Mesenchymal stem cell (in vitro differentiated cells and primary cell): Measurements from ENCODE around the gene RHEX.

Experiments used
- DNase-seq: peaks from one replicate; pipeline ENCODE4 v3.0.0-alpha.2; 2013
- H2AFZ ChIP-seq: one replicate; pipeline ENCODE4 v1.6.1; 2013; ENCODE audit warnings: low read depth, mild to moderate bottlenecking, control low read depth, inconsistent platforms, low read length, moderate library complexity
- H2AK5ac ChIP-seq: 2 replicates; pipeline ENCODE4 v1.6.1; 2013; ENCODE audit warnings: low read length, moderate library complexity, mild to moderate bottlenecking, inconsistent platforms; ENCODE audit not compliant: severe bottlenecking
- H2BK120ac ChIP-seq: one replicate; pipeline ENCODE4 v1.6.1; 2013; ENCODE audit warnings: low read depth, mild to moderate bottlenecking, inconsistent platforms, low read length, moderate library complexity
- H2BK12ac ChIP-seq, 2 experiments: one replicate each; pipeline ENCODE4 v1.6.1; 2013; ENCODE audit warnings: inconsistent platforms in 2 of 2, low read length in 2 of 2, mild to moderate bottlenecking in 2 of 2, moderate library complexity in 2 of 2, control low read depth in 1 of 2
- H2BK15ac ChIP-seq: one replicate; pipeline ENCODE4 v1.6.1; 2013; ENCODE audit warnings: mild to moderate bottlenecking, low read depth, inconsistent platforms; ENCODE audit not compliant: poor library complexity, severe bottlenecking
- H2BK5ac ChIP-seq: 2 replicates; pipeline ENCODE4 v1.6.1; 2013; ENCODE audit warnings: low read depth, mild to moderate bottlenecking, low read length, control low read depth, inconsistent platforms; ENCODE audit not compliant: poor library complexity, severe bottlenecking
- H3K14ac ChIP-seq, 2 experiments: one replicate each; pipeline ENCODE4 v1.6.1; 2013; ENCODE audit warnings: inconsistent platforms in 2 of 2, low read length in 2 of 2, control low read depth in 1 of 2, mild to moderate bottlenecking in 1 of 2, moderate library complexity in 1 of 2
- H3K18ac ChIP-seq, 2 experiments: one replicate each; pipeline ENCODE4 v1.6.1; 2013; ENCODE audit warnings: inconsistent platforms in 2 of 2, low read length in 2 of 2, control low read depth in 1 of 2, low read depth in 1 of 2, mild to moderate bottlenecking in 1 of 2
- H3K23ac ChIP-seq, 2 experiments: one replicate each; pipeline ENCODE4 v1.6.1; 2013; ENCODE audit warnings: inconsistent platforms in 2 of 2, low read length in 2 of 2, mild to moderate bottlenecking in 2 of 2, moderate library complexity in 2 of 2, control low read depth in 1 of 2
- H3K27ac ChIP-seq: 2 replicates; pipeline ENCODE4 v1.5.1; 2013; ENCODE audit warnings: mild to moderate bottlenecking, moderate library complexity, low read length, control low read depth, inconsistent platforms; ENCODE audit not compliant: poor library complexity, severe bottlenecking
- H3K27me3 ChIP-seq, 2 experiments: 2 replicates each; pipeline versions ENCODE4 v1.6.1 to v1.7.0; 2013; ENCODE audit warnings: low read length in 2 of 2, mild to moderate bottlenecking in 2 of 2, moderate library complexity in 2 of 2, control low read depth in 1 of 2, inconsistent platforms in 1 of 2; ENCODE audit not compliant: control insufficient read depth in 1 of 2, insufficient read depth in 1 of 2
- H3K36me3 ChIP-seq, 2 experiments: 2 replicates each; pipeline versions ENCODE4 v1.6.1 to v1.7.0; 2013; ENCODE audit warnings: low read length in 2 of 2, control low read depth in 1 of 2, inconsistent platforms in 1 of 2, low read depth in 1 of 2, mild to moderate bottlenecking in 1 of 2; ENCODE audit not compliant: insufficient read depth in 2 of 2, control insufficient read depth in 1 of 2
- H3K4ac ChIP-seq, 2 experiments: one replicate each; pipeline ENCODE4 v1.6.1; 2013; ENCODE audit warnings: inconsistent platforms in 2 of 2, low read length in 2 of 2, mild to moderate bottlenecking in 2 of 2, moderate library complexity in 2 of 2, control low read depth in 1 of 2, low read depth in 1 of 2
- H3K4me1 ChIP-seq: 2 replicates; pipeline ENCODE4 v1.6.1; 2013; ENCODE audit warnings: low read depth, low read length, control low read depth; ENCODE audit not compliant: control insufficient read depth, insufficient read depth
- H3K4me2 ChIP-seq: 2 replicates; pipeline ENCODE4 v1.6.1; 2013; ENCODE audit warnings: low read length, mild to moderate bottlenecking, inconsistent platforms; ENCODE audit not compliant: poor library complexity, severe bottlenecking
- H3K4me3 ChIP-seq, 2 experiments: 2 replicates each; pipeline versions ENCODE4 v1.5.1 to v1.7.0; 2013; ENCODE audit warnings: low read length in 2 of 2, mild to moderate bottlenecking in 2 of 2, control low read depth in 1 of 2, low read depth in 1 of 2; ENCODE audit not compliant: insufficient read depth in 1 of 2
- H3K79me1 ChIP-seq: replicated peaks from 2 replicates; pipeline ENCODE4 v1.6.1; 2013; ENCODE audit warnings: mild to moderate bottlenecking, control low read depth, low read length, inconsistent platforms; ENCODE audit not compliant: poor library complexity, severe bottlenecking
- H3K9ac ChIP-seq: 2 replicates; pipeline ENCODE4 v1.7.0; 2013; ENCODE audit warnings: mild to moderate bottlenecking, low read length, moderate library complexity
- H3K9me3 ChIP-seq: 2 replicates; pipeline ENCODE4 v1.7.0; 2013; ENCODE audit warnings: mild to moderate bottlenecking, low read length; ENCODE audit not compliant: control insufficient read depth
- H4K8ac ChIP-seq: one replicate; pipeline ENCODE4 v1.6.1; 2013; ENCODE audit warnings: inconsistent platforms, mild to moderate bottlenecking, low read length, moderate library complexity
- H4K91ac ChIP-seq: one replicate; pipeline ENCODE4 v1.6.1; 2013; ENCODE audit warnings: mild to moderate bottlenecking, low read length, inconsistent platforms
- WGBS: methylation state at CpG from one replicate; pipeline ENCODE4 v1.1.7; 2013; ENCODE audit warnings: mixed read lengths; 5-methylcytosine and 5-hydroxymethylcytosine counted together

Gene RHEX

GRCh38 chr1:206097381-206097780, 44.4 kb downstream of the RHEX start:
- H4K8ac ChIP-seq: no peak overlapping the region
- no peak overlapping the region for H3K4me2 ChIP-seq
- WGBS: 92% methylated on average over 3 of the region's 3 CpGs
- H3K14ac ChIP-seq: no peak overlapping the region
- H3K79me1 ChIP-seq: peaks cover 15% of the 10 kb centered on the region
- no peak overlapping the region for H3K27ac ChIP-seq
- no peak for DNase-seq
- H3K36me3 ChIP-seq: peaks cover 0 to 44% of the 10 kb centered on the region in 2 experiments
- no peak overlapping the region for H2BK15ac ChIP-seq
- H4K91ac ChIP-seq: no peak overlapping the region
- no peak overlapping the region for H2AFZ ChIP-seq
- H2BK120ac ChIP-seq: no peak overlapping the region
- no peak overlapping the region for H2BK5ac ChIP-seq
- H3K18ac ChIP-seq: no peak overlapping the region
- no peak overlapping the region for H2BK12ac ChIP-seq
- H3K9me3 ChIP-seq: no peaks in the 10 kb centered on the region
- no peak overlapping the region for H3K4me3 ChIP-seq
- no peaks in the 10 kb centered on the region for H3K4me1 ChIP-seq
- no peak overlapping the region for H3K23ac ChIP-seq
- no peak overlapping the region for H3K4ac ChIP-seq
- H3K27me3 ChIP-seq: peaks cover 0 to 20% of the 10 kb centered on the region in 2 experiments
- H2AK5ac ChIP-seq: no peak overlapping the region
- H3K9ac ChIP-seq: no peak overlapping the region

GRCh38 chr1:206098242-206098919, 45.4 kb downstream of the RHEX start:
- Histone ChIP-seq H3K27ac (no peak overlapping the region), H4K91ac (no peak overlapping the region), H2AFZ (no peak overlapping the region), H2BK120ac (no peak overlapping the region), H3K18ac (no peak overlapping the region), H3K4me3 (no peak overlapping the region), H3K79me1 (peaks cover 15% of the 10 kb centered on the region), H2BK12ac (no peak overlapping the region), H3K4me2 (no peak overlapping the region), H4K8ac (no peak overlapping the region), H2BK15ac (no peak overlapping the region), H2AK5ac (no peak overlapping the region), H3K36me3 (peaks cover 0 to 48% of the 10 kb centered on the region in 2 experiments), H3K4me1 (no peaks in the 10 kb centered on the region), H3K27me3 (peaks cover 0 to 20% of the 10 kb centered on the region in 2 experiments), H3K23ac (no peak overlapping the region), H3K9ac (no peak overlapping the region), H3K9me3 (no peaks in the 10 kb centered on the region), H3K4ac (no peak overlapping the region), H2BK5ac (no peak overlapping the region), H3K14ac (no peak overlapping the region)
- DNase-seq: no peak
- 92% methylated on average over 8 of the region's 9 CpGs for WGBS

GRCh38 chr1:206100226-206100815, 47.3 kb downstream of the RHEX start:
- Histone ChIP-seq H3K9me3 (no peaks in the 10 kb centered on the region), H3K4ac (no peak overlapping the region), H3K27ac (no peak overlapping the region), H3K18ac (no peak overlapping the region), H3K79me1 (peaks cover 9% of the 10 kb centered on the region), H2BK120ac (no peak overlapping the region), H3K14ac (no peak overlapping the region), H2BK15ac (no peak overlapping the region), H3K9ac (no peak overlapping the region), H3K23ac (no peak overlapping the region), H2AFZ (no peak overlapping the region), H2BK12ac (no peak overlapping the region), H4K91ac (no peak overlapping the region), H3K4me3 (no peak overlapping the region), H2AK5ac (no peak overlapping the region), H3K27me3 (peaks cover 0 to 20% of the 10 kb centered on the region in 2 experiments), H3K4me1 (no peaks in the 10 kb centered on the region), H3K4me2 (no peak overlapping the region), H2BK5ac (no peak overlapping the region), H4K8ac (no peak overlapping the region), H3K36me3 (peaks cover 0 to 52% of the 10 kb centered on the region in 2 experiments)
- no peak for DNase-seq
- WGBS: 35% methylated on average over 1 of the region's 1 CpG

DNA sequence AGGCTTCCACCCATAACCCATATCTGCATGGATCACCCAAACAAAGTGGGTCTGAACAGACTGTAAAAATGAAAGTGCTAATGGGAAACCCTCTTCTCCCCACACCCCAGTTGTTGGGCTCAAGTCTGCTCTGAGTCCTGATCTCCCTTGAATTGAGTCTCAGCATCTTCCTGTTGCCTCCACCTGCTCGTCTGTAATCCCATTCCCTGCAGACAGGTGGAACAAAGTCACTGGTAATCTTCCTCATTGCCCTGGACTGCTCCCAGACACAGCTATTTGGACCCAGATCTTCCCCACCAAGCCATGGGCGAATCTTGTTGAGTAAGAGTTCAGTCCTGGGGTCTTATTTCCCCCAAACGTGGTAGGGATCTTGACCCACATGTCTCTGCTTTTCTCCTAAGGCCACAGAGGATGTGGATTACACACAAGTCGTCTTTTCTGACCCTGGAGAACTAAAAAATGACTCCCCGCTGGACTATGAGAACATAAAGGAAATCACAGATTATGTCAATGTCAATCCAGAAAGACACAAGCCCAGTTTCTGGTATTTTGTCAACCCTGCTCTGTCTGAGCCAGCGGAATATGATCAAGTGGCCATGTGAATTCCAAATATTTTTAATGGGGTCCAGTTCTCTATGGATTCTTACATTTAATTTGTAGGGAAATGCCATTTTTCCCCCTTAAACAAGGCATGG, 48.5 kb downstream of the RHEX start:
- no peak overlapping the region for H3K23ac ChIP-seq
- no peak overlapping the region for H2AK5ac ChIP-seq
- no peaks in the 10 kb centered on the region for H3K9me3 ChIP-seq
- no peak overlapping the region for H3K4ac ChIP-seq
- no peak overlapping the region for H2BK5ac ChIP-seq
- H3K4me3 ChIP-seq: no peak overlapping the region
- H3K4me2 ChIP-seq: no peak overlapping the region
- no peak overlapping the region for H3K27ac ChIP-seq
- H2AFZ ChIP-seq: no peak overlapping the region
- no peak overlapping the region for H3K9ac ChIP-seq
- no peak overlapping the region for H2BK12ac ChIP-seq
- no peak overlapping the region for H3K18ac ChIP-seq
- peaks cover 0 to 20% of the 10 kb centered on the region in 2 experiments for H3K27me3 ChIP-seq
- H4K8ac ChIP-seq: no peak overlapping the region
- H3K14ac ChIP-seq: no peak overlapping the region
- no peak overlapping the region for H2BK15ac ChIP-seq
- H3K4me1 ChIP-seq: no peaks in the 10 kb centered on the region
- H4K91ac ChIP-seq: no peak overlapping the region
- DNase-seq: no peak
- WGBS: 72% methylated on average over 6 of the region's 6 CpGs
- H3K36me3 ChIP-seq: peaks cover 0 to 52% of the 10 kb centered on the region in 2 experiments
- no peak overlapping the region for H2BK120ac ChIP-seq
- peaks cover 8% of the 10 kb centered on the region for H3K79me1 ChIP-seq
